ENCODE data around the gene LRRN2.

DNA sequence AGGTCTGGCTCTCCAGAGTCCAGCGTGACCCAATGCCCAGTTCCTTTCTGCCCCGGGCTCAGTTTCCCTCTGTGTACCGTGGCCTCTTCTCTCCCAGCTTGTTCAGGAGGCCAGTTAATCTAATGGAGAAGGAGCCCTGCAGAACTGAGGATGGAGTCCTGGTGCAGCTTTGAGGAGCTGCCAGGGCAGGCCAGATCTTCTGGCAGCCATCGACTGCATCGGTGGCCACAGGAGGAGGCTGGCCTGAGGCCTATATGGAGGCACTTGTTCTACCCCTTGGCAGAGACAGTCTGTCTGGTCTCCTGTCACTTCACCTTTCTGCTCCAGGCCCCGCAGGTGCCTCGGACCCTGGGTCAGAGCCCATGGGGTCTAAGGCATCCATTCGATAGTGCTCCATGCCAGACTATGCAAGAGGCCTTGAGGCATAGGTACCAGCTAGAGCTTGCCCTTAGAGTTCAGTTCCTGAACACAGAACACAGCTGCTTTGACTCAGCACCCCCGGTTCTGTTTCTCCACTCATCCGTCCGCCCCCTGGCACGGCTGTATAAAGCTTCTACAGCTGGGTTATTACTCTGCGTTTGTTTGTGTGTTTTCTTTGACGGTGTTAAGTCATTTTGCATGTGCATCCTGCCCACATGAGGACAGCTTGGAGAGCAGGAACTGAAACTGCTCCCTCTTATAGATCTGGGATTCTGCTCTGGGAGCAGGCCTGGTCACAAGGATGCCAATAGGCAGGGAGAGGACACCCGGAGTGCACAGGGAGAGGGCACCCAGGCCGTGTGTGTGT lies 18.5 kb upstream of the LRRN2 start:
- TF ChIP-seq, protein P1, sequence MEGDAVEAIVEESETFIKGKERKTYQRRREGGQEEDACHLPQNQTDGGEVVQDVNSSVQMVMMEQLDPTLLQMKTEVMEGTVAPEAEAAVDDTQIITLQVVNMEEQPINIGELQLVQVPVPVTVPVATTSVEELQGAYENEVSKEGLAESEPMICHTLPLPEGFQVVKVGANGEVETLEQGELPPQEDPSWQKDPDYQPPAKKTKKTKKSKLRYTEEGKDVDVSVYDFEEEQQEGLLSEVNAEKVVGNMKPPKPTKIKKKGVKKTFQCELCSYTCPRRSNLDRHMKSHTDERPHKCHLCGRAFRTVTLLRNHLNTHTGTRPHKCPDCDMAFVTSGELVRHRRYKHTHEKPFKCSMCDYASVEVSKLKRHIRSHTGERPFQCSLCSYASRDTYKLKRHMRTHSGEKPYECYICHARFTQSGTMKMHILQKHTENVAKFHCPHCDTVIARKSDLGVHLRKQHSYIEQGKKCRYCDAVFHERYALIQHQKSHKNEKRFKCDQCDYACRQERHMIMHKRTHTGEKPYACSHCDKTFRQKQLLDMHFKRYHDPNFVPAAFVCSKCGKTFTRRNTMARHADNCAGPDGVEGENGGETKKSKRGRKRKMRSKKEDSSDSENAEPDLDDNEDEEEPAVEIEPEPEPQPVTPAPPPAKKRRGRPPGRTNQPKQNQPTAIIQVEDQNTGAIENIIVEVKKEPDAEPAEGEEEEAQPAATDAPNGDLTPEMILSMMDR (IDR thresholded peaks at IDR 0.05) = no peak
- TF ChIP-seq POLR2A (IDR thresholded peaks at IDR 0.05) = no peak
